Cardiac fibroblast (primary cell): Measurements from ENCODE around the gene TRABD2A.

Experiments
- DNase-seq, 2 donors: peaks; one replicate each; pipeline versions ENCODE4 v3.0.0 to v3.0.0-alpha.2; 2010; ENCODE audit warnings: low read depth in 2 of 2
- H3K4me3 ChIP-seq, 2 donors: replicated peaks in 1 of 2; 1 replicate in 1 of 2; 2 replicates in 1 of 2; pipeline ENCODE4 v1.5.1; 2011; ENCODE audit warnings: low read depth in 2 of 2, low read length in 2 of 2, mild to moderate bottlenecking in 2 of 2, moderate library complexity in 1 of 2
- CTCF ChIP-seq: IDR thresholded peaks from one replicate; pipeline ENCODE4 v1.5.1; 2011; ENCODE audit warnings: low read depth, mild to moderate bottlenecking, low read length, inconsistent platforms

The TRABD2A gene

GRCh38 chr2:84850471-84850870 is 30.4 kb downstream of the TRABD2A start:
- TF ChIP-seq CTCF = no peak
- H3K4me3 ChIP-seq = no peak overlapping the region
- DNase-seq = no peak

GRCh38 chr2:84849271-84849952 is 31.5 kb downstream of the TRABD2A start:
- no peak overlapping the region for H3K4me3 ChIP-seq
- DNase-seq = no peak
- TF ChIP-seq CTCF = no peak

GRCh38 chr2:84847326-84848050 is 33.4 kb downstream of the TRABD2A start:
- DNase-seq = peak in 1 of 2 donors; percentile 28
- TF ChIP-seq CTCF = no peak
- H3K4me3 ChIP-seq = no peak overlapping the region

GRCh38 chr2:84846741-84847142 is 34.1 kb downstream of the TRABD2A start:
- no peak overlapping the region for H3K4me3 ChIP-seq
- TF ChIP-seq CTCF = no peak
- peak in 1 of 2 donors; percentile 10 for DNase-seq

GRCh38 chr2:84846041-84846663 is 34.7 kb downstream of the TRABD2A start:
- H3K4me3 ChIP-seq = no peak overlapping the region
- TF ChIP-seq CTCF = no peak
- peak in 1 of 2 donors; percentile 24 for DNase-seq

GRCh38 chr2:84844141-84844540 is 36.7 kb downstream of the TRABD2A start:
- no peak for TF ChIP-seq CTCF
- no peak overlapping the region for H3K4me3 ChIP-seq
- DNase-seq = no peak
